SIG-M5 treated with dmso at 0.1 percent for 504 hours (cell line): ENCODE measurements around the gene PLLP.

ENCODE experiments used
- DNase-seq: peaks from one replicate; lab custom pipeline; 2025; ENCODE audit not compliant: unreplicated experiment; lab: John Stamatoyannopoulos, UW

PLLP gene, protein sequence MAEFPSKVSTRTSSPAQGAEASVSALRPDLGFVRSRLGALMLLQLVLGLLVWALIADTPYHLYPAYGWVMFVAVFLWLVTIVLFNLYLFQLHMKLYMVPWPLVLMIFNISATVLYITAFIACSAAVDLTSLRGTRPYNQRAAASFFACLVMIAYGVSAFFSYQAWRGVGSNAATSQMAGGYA

DNA sequence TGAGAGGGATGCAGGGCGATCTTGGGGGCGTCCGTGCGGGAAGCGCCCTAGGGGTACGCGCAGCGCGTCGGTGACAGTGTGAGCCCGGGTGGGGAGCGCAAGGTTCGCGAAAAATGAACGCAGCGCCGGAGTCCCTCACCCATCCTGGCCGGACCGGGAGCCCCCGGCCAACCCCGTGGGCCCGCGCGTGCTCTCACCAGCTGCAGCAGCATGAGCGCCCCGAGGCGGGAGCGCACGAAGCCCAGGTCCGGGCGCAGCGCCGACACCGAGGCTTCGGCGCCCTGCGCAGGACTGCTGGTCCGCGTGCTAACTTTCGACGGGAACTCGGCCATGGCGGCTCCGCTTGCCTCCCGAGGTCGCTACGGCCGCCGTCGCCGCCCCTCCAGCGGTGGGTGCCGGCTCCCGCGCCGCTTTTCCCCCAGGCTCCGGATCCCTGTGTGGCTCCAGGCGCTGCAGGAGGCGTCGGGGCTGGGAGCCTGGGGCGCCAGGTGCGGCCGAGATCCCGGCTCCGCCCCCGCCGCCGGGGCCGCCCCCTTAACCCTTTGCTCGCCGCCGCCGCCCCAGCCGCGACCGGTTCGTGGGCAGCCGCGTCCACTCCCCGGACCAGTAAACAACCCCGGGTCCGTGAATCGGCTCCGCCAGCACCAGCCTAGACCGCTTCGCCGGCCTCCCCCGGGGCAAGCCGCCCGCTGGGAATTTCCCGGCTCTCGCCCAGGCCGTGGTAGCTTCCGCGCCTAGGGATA, at the start of gene PLLP:
TSS of gene PLLP (minus strand) at position 464 of the 743 bp plus-strand sequence. CDS start at position 332, 132 bp downstream.
- DNase-seq = no peak

DNA sequence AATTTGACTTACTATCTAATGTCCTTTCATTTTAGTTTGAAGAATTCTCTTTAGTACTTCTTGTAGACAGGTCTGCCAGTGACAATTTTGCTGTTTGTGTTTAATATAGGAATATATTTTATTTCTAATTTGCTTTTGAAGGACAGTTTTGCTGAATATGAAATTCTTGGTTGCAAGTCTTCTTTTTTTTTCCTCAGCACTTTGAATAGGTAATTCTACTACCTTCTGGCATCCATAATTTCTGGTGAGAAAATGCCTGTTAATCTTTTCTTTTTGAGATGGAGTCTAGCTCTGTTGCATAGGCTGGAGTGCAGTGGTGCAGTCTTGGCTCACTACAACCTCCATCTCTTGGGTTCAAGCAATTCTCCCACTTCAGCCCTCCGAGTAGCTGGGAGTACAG, 48.9 kb upstream of the PLLP start:
- DNase-seq = no peak

DNA sequence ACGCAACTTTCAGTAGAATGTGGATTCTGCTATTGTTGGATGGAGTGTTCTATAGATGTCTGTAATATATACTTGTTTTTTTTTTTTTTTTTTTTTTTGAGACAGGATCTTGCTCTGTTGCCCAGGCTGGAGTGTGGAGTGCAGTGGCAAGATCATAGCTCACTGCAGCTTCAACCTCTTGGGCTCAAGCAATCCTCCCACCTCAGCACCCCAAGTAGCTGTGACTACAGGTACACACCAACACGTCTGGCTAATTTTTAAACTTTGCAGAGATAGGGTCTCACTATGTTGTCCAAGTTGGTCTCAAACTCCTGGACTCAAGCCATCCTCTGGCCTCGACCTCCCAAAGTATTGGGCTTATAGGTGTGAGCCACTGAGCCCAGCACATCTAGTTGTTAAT, 46.9 kb upstream of the PLLP start:
- DNase-seq = no peak

DNA sequence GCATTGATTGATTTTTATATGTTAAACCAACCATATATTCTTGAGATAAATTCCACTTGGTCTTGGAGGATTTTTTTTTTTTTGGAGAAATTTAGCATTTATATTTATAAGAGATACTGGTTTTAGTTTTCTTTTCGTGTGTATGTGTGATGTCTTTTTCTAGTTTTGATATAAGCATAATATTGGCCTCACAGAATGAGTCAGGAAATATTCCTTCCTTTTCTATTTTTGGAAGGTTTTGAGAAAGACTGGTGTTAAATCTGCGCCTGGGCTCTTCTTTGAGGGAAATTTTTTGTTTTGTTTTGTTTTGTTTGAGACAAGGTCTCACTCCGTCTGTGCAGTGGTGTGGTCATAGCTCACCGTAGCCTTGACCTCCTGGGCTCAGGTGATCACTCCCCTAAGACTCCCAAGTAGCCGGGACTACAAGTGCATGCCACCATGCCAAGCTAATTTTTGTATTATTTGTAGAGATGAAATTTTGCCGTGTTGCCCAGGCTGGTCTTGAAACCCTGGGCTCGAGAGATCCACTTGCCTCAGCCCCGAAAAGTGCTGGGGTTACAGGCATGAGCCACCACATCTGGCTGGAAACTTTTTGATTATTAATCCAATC, 45.4 kb upstream of the PLLP start:
- no peak for DNase-seq

DNA sequence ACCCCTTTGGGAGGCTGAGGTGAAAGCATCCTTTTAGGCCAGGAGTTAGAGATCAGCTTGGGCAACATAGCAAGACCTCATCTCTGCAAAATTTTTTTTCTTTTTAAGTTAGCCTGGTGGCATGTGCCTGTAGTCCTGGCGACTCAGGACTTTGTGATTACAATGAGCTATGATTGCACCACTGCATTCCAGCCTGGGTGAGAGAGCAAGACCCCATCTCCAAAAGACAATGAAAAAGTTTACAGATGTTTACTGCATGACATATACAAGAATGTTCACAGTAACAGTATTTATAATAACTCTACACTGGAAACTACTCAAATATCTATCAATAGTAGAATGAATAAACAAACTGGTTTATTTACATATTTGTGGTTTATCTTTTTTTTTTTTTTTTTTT, 41.0 kb upstream of the PLLP start:
- DNase-seq = no peak

DNA sequence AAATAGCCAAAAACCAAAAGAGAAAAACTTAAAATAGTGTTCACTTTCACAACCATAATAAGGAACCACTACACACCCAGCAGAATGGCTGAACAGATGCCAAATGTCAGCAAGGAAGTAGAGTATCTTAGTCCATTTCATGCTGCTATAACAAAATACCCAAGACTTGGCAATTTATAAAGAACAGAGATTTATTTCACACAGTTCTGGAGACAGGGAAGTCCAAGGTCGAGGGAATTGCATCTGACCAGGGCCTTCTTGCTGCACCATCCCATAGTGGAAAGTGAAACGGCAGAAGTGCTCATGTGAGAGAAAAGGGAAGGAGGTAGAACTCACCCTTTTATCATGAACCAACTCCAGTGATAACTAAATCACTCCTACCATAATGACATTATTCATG, 40.3 kb upstream of the PLLP start:
- no peak for DNase-seq

DNA sequence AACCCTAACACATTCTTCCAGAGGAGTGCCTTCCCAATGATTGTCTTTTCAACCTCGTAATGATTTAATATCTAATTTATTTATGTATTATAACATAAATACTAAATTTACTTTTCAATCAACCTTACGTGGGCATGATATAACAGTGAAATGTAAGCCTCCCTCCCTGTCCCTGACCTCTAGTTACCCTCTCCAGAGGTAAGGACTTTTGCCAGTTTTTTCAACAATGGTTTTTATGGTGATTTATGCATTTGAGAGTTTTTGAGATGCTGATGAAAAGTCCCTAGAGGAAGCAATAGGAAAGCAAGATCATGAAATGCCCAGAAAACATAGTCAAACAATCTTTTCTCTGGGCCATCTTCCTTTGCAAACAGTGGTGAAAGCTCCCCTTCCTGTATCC, 35.2 kb upstream of the PLLP start:
- DNase-seq = no peak

DNA sequence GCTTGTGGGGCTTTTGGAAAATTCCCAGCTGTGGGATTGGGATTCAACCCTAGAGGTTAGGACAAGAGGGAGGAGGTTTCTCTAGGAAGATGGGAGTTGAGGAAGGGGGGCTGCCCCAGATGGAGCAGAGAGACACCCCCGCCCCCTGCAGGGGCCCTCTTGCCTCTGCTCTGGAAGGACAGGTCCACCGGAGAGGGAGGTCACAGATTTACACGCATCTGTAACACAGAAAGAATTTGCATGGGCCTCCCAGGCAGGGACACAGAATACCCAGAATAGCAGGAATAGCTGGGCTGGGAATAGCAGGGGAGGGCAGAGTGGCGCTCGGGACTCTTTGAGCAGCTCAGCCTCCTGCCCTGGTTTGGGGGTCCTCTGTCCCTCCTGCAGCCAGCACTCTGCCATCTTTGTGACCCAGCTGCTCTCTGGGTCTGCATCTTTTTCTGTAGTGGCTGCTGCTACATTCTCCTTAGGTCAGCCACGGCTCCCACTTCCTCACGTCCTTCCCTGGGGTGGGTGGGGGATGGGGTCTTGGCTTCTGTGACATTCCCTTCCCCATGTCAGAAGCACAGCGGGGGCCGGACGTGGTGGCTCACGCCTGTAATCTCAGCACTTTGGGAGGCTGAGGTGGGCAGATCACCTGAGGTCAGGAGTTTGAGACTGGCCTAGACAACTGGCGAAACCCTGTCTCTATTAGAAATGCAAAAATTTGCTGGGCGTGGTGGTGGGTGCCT, 33.9 kb upstream of the PLLP start:
- DNase-seq = no peak

DNA sequence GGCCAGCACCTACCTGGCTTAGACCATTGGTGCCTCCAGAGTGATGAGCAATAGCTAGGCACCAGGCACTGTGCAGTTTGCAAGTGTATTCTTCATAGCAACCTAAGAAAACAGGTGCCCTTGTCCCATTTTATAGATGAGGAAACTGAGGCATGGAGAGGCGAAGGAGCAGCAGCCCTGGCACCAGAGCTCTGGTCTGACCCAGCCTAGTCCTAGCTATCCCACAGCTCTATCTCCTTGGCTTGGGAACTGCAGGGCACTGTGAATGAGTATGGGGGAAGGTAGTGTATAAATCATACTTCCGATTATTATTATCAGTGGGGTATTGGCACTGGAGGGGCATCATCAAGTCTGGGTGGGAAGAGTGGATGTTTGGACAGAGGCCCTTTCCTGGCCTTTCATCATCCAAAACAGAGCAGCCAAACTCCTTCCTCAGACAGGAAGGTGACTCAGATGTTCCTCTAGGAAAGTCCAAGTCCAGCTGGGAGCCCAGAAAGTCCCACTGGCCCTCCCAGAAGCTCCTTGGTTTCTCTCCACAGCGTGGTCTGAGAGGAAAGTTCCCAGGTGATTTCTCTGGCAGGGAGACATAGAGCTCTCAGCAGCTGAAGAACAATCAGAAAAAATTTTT, 32.0 kb upstream of the PLLP start:
- no peak for DNase-seq

DNA sequence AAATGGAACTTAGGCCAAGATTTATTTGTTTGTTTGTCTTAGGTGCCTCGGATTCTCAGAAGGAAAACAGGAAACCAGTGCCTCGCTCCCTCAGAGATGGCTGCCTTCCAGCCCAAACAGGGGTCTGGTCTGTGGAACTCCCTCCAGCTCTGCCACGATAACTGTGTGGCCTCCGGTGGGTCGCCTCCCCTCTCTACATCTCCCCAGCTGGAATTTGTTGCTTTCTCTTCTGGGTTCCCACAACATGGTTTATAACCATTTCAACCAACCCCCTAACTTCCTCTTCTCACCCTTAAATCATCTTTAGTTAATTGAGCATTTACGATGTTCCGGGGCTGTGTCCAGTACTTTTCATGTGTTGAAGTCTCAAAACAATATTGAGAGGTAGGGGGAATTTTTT, 30.9 kb upstream of the PLLP start:
- no peak for DNase-seq

DNA sequence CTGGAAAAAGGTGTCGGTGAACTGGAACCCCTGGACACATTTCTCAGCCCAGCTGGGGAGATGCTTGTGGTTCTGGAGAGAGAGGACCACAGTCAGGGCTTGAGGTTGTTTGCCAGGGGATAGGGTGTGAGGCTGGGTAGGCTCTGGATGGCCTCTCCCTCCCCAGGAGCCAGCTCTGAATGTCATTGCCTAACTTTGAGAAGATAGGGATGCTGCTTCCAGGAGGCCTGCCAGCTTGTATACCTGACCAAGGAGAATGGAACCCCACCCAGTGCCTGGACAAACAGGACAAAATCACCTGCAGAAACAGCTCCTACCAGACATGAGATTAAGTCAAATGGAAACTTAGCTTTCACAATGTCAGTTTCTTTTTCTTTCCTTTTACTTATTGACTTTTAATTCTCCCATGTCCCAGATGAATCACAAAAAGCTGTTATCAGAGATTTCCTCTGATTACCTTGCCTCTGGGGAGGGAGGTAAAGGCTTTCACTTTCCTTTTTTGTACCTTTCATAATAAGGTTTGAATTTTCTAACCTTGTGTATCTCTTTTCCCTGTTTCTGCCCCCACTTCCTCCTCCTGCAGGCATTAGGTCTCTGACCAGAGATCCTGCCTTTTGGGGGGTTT, 29.8 kb upstream of the PLLP start:
- no peak for DNase-seq

DNA sequence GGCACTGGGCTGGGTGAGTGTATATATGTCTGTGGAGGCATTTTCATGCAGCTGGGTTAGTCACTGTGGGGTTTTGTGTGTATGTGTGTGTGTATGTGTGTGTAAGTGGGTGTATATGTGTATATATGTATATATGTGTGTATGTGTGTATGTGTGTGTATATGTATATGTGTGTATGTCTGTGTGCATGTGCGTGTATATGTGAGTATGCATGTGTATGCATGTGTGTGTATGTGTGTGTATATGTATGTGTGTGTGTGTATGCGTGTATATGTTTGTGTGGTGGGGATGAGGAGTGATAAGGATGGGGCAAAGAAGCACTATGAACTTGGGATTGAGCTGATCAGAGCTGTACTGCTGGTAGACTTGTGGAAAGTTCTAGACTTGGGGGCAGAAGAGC, 29.0 kb upstream of the PLLP start:
- DNase-seq = no peak

DNA sequence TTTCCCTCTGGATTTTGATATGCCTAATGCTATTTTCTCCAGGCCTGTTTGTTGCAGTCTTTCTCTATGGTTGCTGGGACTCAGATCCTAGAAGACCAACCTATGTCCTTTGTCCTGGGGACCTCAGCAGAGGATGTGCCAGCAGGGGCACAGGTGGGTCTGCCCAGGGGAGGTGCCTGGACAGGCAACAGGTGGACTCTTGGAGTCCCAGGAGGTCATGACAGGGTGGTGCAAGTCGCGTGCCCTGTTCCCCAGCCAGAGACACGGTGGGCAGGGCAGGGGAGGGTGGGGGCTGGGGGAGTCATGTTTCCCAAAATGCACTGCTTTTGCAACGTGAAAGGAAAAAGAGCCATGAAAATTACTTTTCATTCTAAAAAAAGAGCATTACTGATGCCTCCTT, 26.3 kb upstream of the PLLP start:
- no peak for DNase-seq

DNA sequence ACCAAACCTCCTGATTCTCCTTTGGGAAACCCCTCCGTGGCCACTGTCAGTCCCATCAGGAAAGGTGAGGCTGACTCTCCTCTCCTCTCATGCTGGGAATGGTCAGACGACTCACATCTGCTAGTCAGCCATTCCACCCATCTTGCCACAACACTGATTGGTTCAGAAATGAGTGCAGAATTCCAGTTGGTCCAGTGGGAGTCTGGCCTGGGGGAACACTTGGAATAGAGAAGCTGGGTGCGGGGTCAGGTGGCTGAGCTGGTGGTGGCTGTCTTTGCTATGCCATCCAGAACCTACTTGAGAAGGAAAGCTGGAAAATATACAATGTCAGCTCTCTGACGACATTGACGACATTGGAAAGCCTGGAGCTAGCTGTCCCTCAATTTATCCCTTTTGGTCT, 23.6 kb upstream of the PLLP start:
- DNase-seq = no peak

DNA sequence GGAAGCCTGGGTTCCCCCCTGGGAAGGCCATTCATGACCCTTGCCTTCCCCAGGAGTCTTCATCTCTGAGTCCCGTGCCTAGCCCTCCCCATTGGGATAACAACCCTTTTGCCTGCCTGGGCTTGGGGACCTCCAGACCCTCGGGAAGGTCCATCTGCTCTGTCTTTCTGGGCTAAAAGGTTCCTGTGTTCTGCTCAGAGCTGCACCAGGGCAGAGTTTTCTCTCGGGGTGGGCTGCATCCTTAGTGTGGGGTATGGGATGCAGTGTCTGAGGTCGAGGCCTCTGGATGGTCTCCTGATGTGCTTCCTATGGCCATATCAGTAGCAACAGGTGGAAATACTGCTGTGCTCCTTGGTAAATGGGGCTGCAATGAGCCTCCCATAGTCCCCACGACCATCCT, 22.9 kb upstream of the PLLP start:
- no peak for DNase-seq

DNA sequence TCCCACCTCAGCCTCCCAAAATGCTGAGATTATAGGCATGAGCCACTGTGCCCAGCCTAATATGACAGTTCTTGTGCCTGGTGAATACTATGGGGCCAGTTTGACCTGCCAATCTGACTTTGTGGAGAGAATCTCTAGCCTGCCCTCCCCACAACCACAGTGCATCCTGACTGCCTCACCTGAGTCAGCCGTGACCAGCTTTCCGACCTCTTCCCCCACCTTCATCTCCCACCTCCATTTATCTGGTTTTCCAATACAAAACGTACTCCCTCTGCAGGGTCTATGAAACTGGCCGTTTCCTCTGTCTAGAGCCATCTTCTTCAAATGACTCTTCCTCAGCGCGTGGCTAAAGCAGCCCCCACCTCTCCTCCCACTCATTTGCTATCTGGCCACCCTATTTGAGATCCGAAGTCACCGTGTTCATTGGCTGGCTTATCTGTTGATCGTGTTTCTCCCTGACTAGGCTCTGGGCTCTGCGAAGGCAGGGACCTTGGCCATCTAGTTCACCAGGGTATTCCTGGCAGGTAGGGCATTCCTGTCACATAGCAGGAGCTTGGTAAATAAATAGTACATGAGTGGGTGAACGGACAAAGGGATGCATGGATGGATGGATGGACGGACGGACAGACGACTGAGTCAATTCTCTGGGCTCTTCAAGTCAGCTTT, 22.3 kb upstream of the PLLP start:
- DNase-seq = no peak

DNA sequence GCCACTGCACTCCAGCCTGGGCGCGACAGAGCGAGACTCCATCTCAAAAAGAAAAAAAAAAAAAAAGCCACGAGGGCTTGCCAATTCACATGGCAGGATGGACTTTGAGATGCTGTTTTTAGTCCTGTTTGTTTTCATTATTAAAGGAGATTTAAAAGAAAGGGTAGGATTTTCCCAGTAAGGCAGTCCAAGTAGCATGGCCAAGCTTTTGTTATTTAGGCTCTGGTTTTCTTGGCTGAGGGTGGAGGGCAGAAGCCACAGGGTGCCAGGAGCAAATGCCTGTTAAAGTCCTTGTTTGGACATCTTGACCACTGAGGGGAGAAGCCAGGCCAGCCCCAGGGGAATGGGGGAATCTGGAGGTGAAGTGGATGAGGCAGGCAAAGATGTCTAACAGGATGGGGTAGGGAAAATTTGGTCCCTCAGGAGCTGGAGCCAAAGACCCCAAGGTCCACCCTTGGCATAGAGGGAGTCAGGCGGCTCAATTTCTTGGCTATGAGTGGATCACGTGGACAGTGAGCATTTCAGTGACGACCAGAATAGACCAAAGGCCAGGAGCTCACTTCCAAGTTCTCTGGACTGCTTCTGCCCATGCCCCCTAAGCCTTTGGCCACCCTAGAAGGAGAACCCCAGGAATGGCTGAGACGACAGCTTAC, 20.8 kb upstream of the PLLP start:
- no peak for DNase-seq

DNA sequence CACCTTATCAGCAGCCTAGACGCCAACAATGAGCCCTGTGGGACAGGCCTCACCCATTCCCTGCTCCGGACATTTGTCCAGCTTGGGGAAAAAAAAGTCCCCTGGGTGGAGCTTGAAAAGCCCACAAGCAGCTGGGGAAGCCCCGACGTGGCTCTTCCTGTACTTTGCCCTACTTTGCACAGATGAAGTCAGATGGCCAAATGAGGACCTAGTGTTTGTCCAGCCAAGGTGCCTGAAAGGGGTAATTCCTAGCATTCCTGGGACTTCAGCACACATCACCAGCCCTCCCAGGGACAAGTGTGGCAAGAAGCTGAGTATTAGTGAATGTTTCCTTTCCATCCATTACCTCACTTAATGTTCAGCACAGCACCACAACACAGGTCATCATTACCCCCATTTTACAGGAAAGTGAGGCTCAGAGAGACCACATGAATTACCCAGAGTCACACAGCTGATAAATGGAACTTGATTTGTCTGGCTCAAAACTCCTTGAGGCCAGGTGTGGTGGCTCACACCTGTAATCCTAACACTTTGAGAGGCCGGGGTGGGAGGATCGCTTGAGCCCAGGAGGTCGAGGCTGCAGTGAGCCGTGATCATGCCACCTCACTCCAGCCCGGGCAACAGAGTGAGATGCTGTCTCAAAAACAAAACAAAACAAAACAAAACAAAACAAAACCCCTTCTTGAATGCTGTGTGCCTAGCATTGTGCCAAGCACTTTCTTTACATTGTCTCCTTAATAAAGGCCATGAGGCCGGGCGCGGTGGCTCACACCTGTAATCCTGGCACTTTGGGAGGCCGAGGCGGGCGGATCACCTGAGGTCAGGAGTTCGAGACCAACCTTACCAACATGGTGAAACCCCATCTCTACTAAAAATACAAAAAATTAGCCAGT, 19.9 kb upstream of the PLLP start:
- no peak for DNase-seq

DNA sequence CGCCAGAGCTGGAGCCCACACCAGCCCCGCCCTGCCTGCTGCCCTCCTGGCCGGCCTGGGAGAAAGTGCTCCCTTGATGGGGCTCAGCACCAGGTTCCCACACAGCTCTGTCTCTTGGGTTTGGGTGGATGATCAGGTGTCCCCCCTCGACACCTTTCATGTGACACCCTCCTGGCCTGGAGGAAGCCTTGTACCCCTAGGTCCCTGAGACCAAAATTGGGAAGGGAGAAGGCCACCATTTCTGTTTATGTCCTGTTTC, 19.4 kb upstream of the PLLP start:
- DNase-seq = no peak
